ENCODE data around the gene SHC1. TPM values are rescaled to one million over a fixed set of nuclear protein-coding genes. Genes with fewer than 3 reads are reported as not detected.

Gene SHC1
- total RNA-seq, 1 experiment from 2014 or later = 107 TPM

DNA sequence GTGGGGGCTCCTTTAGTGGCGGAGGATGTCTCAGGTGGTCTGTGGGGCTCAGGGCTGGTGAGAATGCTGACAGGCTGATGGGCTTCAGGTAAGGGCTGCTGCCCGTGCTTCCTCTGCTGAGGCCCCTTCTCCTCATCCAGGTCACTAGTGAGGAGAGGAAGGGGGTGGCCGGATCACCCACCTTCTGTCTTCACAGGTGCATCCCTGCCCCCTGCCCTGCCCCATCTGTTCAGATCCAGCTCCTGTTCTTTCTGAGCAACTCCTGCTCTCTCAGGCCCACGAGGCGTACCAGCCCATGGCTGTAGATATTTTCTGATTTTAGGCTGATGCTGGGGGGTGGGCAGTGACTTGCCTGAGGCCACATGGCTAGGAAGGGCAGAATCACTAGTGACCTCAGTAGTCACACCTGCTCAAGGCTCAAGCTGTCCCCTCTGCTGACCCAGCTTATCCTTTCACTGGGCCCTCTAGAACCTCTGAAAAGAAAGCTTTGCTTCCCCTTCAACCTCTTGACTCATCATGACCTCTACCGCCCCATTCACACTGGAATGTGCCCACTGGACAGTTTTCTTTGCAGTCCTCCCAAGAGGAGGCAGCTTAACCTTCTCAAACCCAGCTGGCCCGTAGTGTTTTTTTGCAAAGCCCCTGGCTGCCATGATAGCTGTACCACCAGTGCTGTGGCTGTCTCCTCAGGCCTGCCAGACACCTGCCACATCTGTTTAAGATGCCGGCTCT lies 48.2 kb upstream of the SHC1 start:
- Histone ChIP-seq H3K36me3 (ENCODE audit: low read depth, low read length) (peaks cover 25% of the 10 kb centered on the region), H2AFZ (ENCODE audit: low read length) (no peak overlapping the region), H3K9ac (ENCODE audit: low read length) (no peak overlapping the region), H3K27ac (ENCODE audit: low read length) (no peak overlapping the region), H3K4me1 (ENCODE audit: insufficient read depth, low read length) (peaks cover 21% of the 10 kb centered on the region), H3K9me2 (replicated peaks; ENCODE audit: low read length) (no peaks in the 10 kb centered on the region), H3K4me3 (ENCODE audit: low read length) (no peak overlapping the region), H3K79me2 (ENCODE audit: low read length) (no peaks in the 10 kb centered on the region), H3K27me3 (ENCODE audit: low read length) (no peaks in the 10 kb centered on the region), H3K4me2 (ENCODE audit: low read length) (no peak overlapping the region), H4K20me1 (ENCODE audit: low read length) (no peaks in the 10 kb centered on the region), H3F3A (ENCODE audit: low read length, unreplicated experiment) (no peaks in the 10 kb centered on the region), H3K9me3 (ENCODE audit: low read length) (no peaks in the 10 kb centered on the region)
- POLR2A ChIA-PET (ENCODE audit: unreplicated experiment) = no interaction called here
- no peak for DNase-seq
- ATAC-seq = no peak
- no TSS peak for BruUV-seq (replicated peaks)
- CTCF ChIA-PET = no interaction called here
- intact Hi-C loops (cut with micrococcal nuclease) = loop anchor here (5.0 kb wide), 1 partner anchor 34 kb away; the partner anchor contains the start of gene ADAM15
- TF ChIP-seq EZH2 (IDR thresholded peaks at IDR 0.05; ENCODE audit: low read length, unreplicated experiment) (no peak), EZH2phosphoT487 (IDR thresholded peaks at IDR 0.05; ENCODE audit: borderline replicate concordance, low read length) (no peak)
- TF ChIP-seq, protein P1, sequence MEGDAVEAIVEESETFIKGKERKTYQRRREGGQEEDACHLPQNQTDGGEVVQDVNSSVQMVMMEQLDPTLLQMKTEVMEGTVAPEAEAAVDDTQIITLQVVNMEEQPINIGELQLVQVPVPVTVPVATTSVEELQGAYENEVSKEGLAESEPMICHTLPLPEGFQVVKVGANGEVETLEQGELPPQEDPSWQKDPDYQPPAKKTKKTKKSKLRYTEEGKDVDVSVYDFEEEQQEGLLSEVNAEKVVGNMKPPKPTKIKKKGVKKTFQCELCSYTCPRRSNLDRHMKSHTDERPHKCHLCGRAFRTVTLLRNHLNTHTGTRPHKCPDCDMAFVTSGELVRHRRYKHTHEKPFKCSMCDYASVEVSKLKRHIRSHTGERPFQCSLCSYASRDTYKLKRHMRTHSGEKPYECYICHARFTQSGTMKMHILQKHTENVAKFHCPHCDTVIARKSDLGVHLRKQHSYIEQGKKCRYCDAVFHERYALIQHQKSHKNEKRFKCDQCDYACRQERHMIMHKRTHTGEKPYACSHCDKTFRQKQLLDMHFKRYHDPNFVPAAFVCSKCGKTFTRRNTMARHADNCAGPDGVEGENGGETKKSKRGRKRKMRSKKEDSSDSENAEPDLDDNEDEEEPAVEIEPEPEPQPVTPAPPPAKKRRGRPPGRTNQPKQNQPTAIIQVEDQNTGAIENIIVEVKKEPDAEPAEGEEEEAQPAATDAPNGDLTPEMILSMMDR (conservative IDR thresholded peaks at IDR 0.05; ENCODE audit: low read depth, low read length) = no peak

DNA sequence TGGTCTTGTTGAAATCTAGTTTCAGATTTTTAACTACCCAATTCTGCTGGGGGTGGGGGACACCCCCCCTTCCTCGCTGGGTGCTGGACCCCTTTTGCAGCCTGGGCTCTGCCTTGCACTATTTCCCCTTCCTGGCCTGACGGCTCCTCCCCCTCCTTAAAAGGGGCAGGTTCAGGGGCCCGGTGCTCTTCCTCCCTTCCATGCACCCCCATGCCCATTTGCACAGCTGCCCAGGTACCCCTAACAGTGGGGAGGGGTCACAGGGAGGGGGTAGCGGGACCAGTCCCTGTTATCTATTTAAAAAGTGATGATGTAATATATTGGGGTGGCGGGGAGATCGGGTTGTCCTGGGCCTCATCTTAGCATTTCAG lies 47.4 kb upstream of the SHC1 start:
- no peaks in the 10 kb centered on the region for H3F3A ChIP-seq (ENCODE audit: low read length, unreplicated experiment)
- H3K9me2 ChIP-seq (replicated peaks; ENCODE audit: low read length) = no peaks in the 10 kb centered on the region
- 0 out of 2 replicates have a peak overlapping the region, but pooled peaks have one; percentile 19 for H2AFZ ChIP-seq (ENCODE audit: low read length)
- H3K27me3 ChIP-seq (ENCODE audit: low read length) = no peaks in the 10 kb centered on the region
- H3K9ac ChIP-seq (ENCODE audit: low read length) = peak overlapping the region; percentile 13; the same call in 1 of the 2 replicates
- POLR2A ChIA-PET (ENCODE audit: unreplicated experiment) = interaction anchor here (0.9 kb wide), 1 partner anchor 46 kb away, joined by 3 read pairs; no protein-coding TSS in a partner anchor
- intact Hi-C loops (cut with micrococcal nuclease) = loop anchor here (1.0 to 5.0 kb wide), 4 partner anchors 13 to 57 kb away; partner anchors contain the start of genes ADAM15 and PYGO2
- H3K4me3 ChIP-seq (ENCODE audit: low read length) = peak overlapping the region; percentile 42; the same call in 1 of the 2 replicates
- no peak for TF ChIP-seq EZH2phosphoT487 (IDR thresholded peaks at IDR 0.05; ENCODE audit: borderline replicate concordance, low read length)
- TF ChIP-seq, protein P1 (conservative IDR thresholded peaks at IDR 0.05; ENCODE audit: low read depth, low read length) = no peak
- TF ChIP-seq EZH2 (IDR thresholded peaks at IDR 0.05; ENCODE audit: low read length, unreplicated experiment) = no peak
- H3K36me3 ChIP-seq (ENCODE audit: low read depth, low read length) = peaks cover 25% of the 10 kb centered on the region
- no peaks in the 10 kb centered on the region for H4K20me1 ChIP-seq (ENCODE audit: low read length)
- DNase-seq (no peak), ATAC-seq (no peak)
- no TSS peak for BruUV-seq (replicated peaks)
- no peaks in the 10 kb centered on the region for H3K9me3 ChIP-seq (ENCODE audit: low read length)
- 0 out of 2 replicates have a peak overlapping the region, but pooled peaks have one; percentile 87 for H3K27ac ChIP-seq (ENCODE audit: low read length)
- CTCF ChIA-PET = interaction anchor here (0.6 to 1.9 kb wide), 12 partner anchors 8 to 81 kb away, joined by 3 to 16 read pairs (median 6); partner anchors contain the start of genes ADAM15, FLAD1, PMVK and ZBTB7B
- peaks cover 5% of the 10 kb centered on the region; the same call in 1 of the 2 replicates for H3K79me2 ChIP-seq (ENCODE audit: low read length)
- peaks cover 21% of the 10 kb centered on the region for H3K4me1 ChIP-seq (ENCODE audit: insufficient read depth, low read length)
- H3K4me2 ChIP-seq (ENCODE audit: low read length) = peak overlapping the region; percentile 79
